Activated CD4-positive, alpha-beta T cell treated with anti-CD3 and anti-CD28 coated beads for 48 hours (primary cell): ENCODE data around the gene SMNDC1.
"Not testable (repeated sequence)": the region's sequence is repeated elsewhere in the genome, so short reads cannot be mapped to it uniquely, and the experiment has no call there.

Source experiments
- DNase-seq: peaks from one replicate; pipeline ENCODE4 v3.0.0-alpha.2; 2020

Gene SMNDC1

GRCh38 chr10:110304780-110305421 lies at the start of gene SMNDC1:
Gene SMNDC1, minus strand, starts transcription at chr10:110304920. Its CDS starts 1,333 bp downstream, at chr10:110303587.
- DNase-seq, result peak; percentile 98

DNA sequence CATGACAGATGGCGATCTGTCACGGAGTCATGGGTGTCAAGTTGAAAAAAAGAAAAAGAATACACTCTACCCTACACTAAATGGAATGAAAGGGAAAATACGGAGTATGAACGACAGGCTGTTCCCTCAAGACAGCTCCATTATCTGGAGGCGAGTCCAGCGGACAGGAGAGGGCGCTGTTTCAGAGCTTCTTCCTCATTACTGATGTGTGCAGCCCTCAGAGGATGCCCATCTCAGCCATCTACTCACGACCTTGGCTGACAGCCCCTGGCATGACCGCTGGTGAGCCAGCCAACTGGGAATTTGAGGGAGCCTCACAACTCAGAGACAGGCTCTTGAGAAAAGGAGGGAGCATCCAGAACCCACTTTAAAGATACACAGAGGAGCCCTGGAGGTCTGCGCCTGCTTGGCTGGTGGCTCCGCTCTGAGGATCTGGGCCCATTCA lies 49.6 kb upstream of the SMNDC1 start:
- DNase-seq, result peak; percentile 93

- DNase-seq, result peak; percentile 83
Measured at GRCh38 chr10:110353244-110354119, 48.8 kb upstream of the SMNDC1 start.

- DNase-seq, result no peak
Measured at GRCh38 chr10:110352930-110353243, 48.2 kb upstream of the SMNDC1 start.

DNA sequence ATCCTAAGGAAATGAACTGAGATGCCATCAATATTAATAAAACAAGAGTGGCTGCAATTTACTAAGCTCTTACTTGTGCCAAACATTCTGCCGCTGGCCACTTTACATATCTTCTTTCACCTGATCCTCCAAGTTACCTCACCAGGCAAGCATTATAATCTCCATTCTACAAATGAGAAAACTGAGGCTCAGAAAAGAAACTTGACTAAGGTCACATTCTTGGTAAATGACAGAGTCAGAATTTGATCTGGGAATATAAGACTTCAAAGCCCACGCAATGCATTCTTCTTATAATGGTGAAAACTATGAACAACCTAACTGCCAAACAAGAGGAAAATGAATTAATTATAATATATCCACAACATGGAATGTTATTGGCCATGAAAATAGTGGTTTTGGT lies 46.1 kb upstream of the SMNDC1 start:
- no peak for DNase-seq

DNA sequence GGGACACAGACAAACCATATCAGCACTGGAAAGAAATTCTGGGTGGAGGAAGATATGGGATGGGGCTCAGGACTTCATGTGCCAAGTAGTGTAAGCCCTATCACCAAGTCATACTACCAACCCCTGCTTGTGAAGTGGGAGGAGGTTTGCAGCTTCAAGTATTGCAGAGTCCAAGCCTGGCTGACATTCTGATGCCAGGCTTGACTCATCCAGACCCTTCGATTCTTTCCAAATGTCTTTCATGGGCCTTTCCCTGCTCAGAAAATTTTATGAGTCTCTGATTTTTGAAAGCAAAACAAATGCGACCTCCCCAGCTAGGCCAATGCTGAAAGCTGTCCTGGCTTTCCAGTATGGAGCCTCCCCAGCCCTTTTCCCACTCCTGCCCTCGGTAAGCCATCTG lies 45.1 kb upstream of the SMNDC1 start:
- DNase-seq, result no peak

GRCh38 chr10:110349386-110349785 lies 44.7 kb upstream of the SMNDC1 start:
- DNase-seq, result no peak

DNA sequence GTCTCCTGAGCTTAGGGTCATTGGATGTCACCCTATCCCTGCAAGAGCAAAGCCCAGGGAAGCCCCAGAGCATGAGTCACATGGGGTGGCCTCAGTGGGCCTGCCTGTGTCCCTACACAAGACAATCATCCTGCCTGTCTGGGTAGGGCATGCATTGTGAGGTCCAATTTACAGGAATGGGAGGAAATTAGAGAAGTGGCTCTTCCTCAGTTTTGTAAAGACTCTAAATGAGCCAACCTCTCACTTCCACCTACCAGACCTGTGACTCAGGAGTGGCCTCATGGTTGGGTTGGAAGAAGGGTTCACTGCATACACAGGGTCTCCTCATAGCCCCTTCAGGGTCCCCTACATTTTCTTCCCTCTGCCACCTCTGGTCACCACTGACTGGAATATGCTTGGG lies 43.6 kb upstream of the SMNDC1 start:
- no peak for DNase-seq

GRCh38 chr10:110346914-110347313 lies 42.2 kb upstream of the SMNDC1 start:
- DNase-seq, result no peak

- DNase-seq, result no peak
Measured at GRCh38 chr10:110345286-110345685, 40.6 kb upstream of the SMNDC1 start.

DNA sequence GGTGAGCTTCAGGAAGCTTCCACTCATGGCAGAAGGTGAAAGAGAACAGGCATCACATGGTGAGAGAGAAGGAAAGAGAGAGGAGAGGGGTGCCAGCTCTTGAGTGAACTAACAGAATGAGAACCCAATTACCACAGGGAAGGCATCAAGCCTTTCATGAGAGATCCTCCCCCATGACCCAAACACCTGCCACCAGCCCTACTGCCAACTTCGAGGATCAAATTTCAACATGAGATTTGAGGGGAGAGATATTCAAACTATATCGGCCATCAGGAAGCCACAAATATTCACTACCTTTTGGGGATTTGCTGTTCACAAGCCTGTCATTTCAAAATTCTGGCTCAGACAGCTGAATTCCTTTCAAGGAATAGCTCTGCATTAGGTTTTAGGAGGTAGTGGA lies 39.9 kb upstream of the SMNDC1 start:
- DNase-seq, result no peak

GRCh38 chr10:110343947-110344346 lies 39.2 kb upstream of the SMNDC1 start:
- DNase-seq, result no peak

DNA sequence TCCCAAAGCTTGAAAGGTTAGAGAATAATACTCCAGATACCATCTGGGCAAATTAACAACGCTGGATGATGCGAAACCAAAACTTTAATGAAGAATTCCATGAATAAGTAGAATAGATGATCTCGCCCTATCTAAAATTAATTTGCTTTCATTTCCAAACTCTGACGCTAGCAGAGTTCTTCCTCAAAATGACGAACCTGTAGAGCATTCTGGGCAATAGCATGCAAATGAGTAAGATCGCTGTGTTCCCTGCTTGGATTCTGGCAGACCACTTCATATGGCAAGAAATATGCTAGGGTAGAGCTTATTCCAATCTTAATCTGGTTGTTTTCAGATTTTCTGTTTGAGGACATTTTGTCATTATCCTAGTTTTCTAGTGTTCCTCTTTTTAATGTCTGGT lies 36.1 kb upstream of the SMNDC1 start:
- DNase-seq, result no peak

- DNase-seq, result no peak
Measured at GRCh38 chr10:110340122-110340521, 35.4 kb upstream of the SMNDC1 start.

- no peak for DNase-seq
Measured at GRCh38 chr10:110337906-110338305, 33.2 kb upstream of the SMNDC1 start.

DNA sequence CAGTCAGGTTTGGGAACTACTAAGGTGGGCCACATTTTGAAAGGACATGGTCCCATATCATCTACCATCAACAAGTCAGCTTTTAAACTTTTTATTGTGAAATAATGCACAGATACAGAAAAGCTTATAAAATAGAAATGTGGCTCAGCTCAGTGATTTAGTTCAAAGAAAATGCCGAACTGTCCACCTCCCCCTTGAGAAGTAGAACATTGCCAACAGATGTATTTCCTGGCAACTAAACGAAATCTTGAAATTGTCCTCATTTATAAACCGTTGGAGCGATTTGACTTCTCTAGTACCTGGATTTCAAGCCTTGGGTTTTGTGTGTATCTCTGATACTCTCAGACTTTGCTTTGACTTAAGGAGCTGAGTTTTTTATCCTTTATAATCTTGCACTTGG lies 32.7 kb upstream of the SMNDC1 start:
- DNase-seq, result no peak

- DNase-seq, result no peak
Measured at GRCh38 chr10:110336111-110336721, 31.5 kb upstream of the SMNDC1 start.

GRCh38 chr10:110335314-110336064 lies 30.8 kb upstream of the SMNDC1 start:
- no peak for DNase-seq

- no peak for DNase-seq
Measured at GRCh38 chr10:110334061-110334656, 29.4 kb upstream of the SMNDC1 start.

- DNase-seq, result not testable (repeated sequence)
Measured at GRCh38 chr10:110331226-110331795, 26.6 kb upstream of the SMNDC1 start.

- DNase-seq, result no peak
Measured at GRCh38 chr10:110330675-110331074, 26.0 kb upstream of the SMNDC1 start.

GRCh38 chr10:110327262-110327914 lies 22.7 kb upstream of the SMNDC1 start:
- DNase-seq, result no peak
